Peyer's patch (tissue), 4 donors: ENCODE results near the gene ADGRD1. TPM values are rescaled to one million over a fixed set of nuclear protein-coding genes. Genes with fewer than 3 reads are reported as not detected.
A peak's percentile ranks its signal among the peaks of the same experiment; 100 is the strongest.

Experiments
- DNase-seq, 3 donors: peaks; one replicate each; pipeline ENCODE4 v3.0.0-alpha.2; 2017 to 2019
- H3K27ac ChIP-seq, 4 donors: fragments of 200-600 bp; sonication (generic); one replicate each; pipeline ENCODE4 v1.5.1; 2016 to 2019
- H3K27me3 ChIP-seq, 2 donors: fragments of 200-600 bp; sonication (generic); one replicate each; pipeline ENCODE4 v1.5.1; 2019
- H3K36me3 ChIP-seq, 3 donors: fragments of 200-600 bp; sonication (generic); one replicate each; pipeline ENCODE4 v1.5.1; 2016 to 2019
- H3K4me1 ChIP-seq, 4 donors: fragments of 200-600 bp; sonication (generic); one replicate each; pipeline ENCODE4 v1.5.1; 2016 to 2019
- H3K4me3 ChIP-seq, 4 donors: fragments of 200-600 bp; sonication (generic); 1 replicate in 3 of 4; 2 replicates in 1 of 4; pipeline ENCODE4 v1.5.1; 2016 to 2019; ENCODE audit warnings: mild to moderate bottlenecking in 1 of 4
- H3K9me3 ChIP-seq, 4 donors: fragments of 200-600 bp; sonication (generic); one replicate each; pipeline ENCODE4 v1.5.1; 2016 to 2019; ENCODE audit warnings: mild to moderate bottlenecking in 1 of 4
- CTCF ChIP-seq, 6 experiments: fragments of 450-650 bp in 4 of 6; fragments of 200-600 bp in 2 of 6; sonication (generic) in 1 of 6; IDR thresholded peaks; one replicate each; pipeline ENCODE4 v1.5.1; 2017 to 2019; ENCODE audit warnings: antibody characterized with exemption in 6 of 6, mild to moderate bottlenecking in 3 of 6, moderate library complexity in 1 of 6
- POLR2A ChIP-seq, 2 donors: fragments of 450-650 bp; IDR thresholded peaks; one replicate each; pipeline ENCODE4 v1.5.1; 2017; ENCODE audit warnings: antibody characterized with exemption in 2 of 2, mild to moderate bottlenecking in 2 of 2, moderate library complexity in 2 of 2
- total RNA-seq, 4 donors: library from RNA; depleted of rRNA; stranded (reverse); fragments of >200 nt; gene quantifications; one replicate each; pipeline ENCODE4 v1.1.0, GENCODE V29; 2016

The ADGRD1 gene
- total RNA-seq, 4 donors from 2014 or later, result 7.0 to 42.9 (median 27.9) TPM

- Histone ChIP-seq H3K4me3 (no peak overlapping the region), H3K27me3 (no peaks in the 10 kb centered on the region), H3K36me3 (no peaks in the 10 kb centered on the region), H3K4me1 (no peaks in the 10 kb centered on the region), H3K9me3 (no peaks in the 10 kb centered on the region), H3K27ac (no peak overlapping the region)
- no peak for TF ChIP-seq POLR2A (IDR thresholded peaks at IDR 0.05)
- no peak for TF ChIP-seq CTCF (IDR thresholded peaks at IDR 0.05)
- DNase-seq, result no peak
These were observed 123.4 kb downstream of the ADGRD1 start for GRCh38 chr12:131076791-131077747.

GRCh38 chr12:131077931-131078391 is 124.3 kb downstream of the ADGRD1 start:
- Histone ChIP-seq H3K9me3 (no peaks in the 10 kb centered on the region), H3K27me3 (no peaks in the 10 kb centered on the region), H3K27ac (no peak overlapping the region), H3K4me1 (no peaks in the 10 kb centered on the region), H3K36me3 (no peaks in the 10 kb centered on the region), H3K4me3 (no peak overlapping the region)
- TF ChIP-seq CTCF (IDR thresholded peaks at IDR 0.05) (no peak), POLR2A (IDR thresholded peaks at IDR 0.05) (no peak)
- no peak for DNase-seq

GRCh38 chr12:131082290-131083194 is 128.8 kb downstream of the ADGRD1 start:
- Histone ChIP-seq H3K4me3 (no peak overlapping the region), H3K27me3 (no peaks in the 10 kb centered on the region), H3K9me3 (no peaks in the 10 kb centered on the region)

GRCh38 chr12:131084341-131085011 is 130.8 kb downstream of the ADGRD1 start:
- no peak overlapping the region for H3K27ac ChIP-seq
- no peaks in the 10 kb centered on the region for H3K36me3 ChIP-seq
- H3K4me1 ChIP-seq, result no peaks in the 10 kb centered on the region
- H3K27me3 ChIP-seq, result no peaks in the 10 kb centered on the region
- no peak overlapping the region for H3K4me3 ChIP-seq
- no peaks in the 10 kb centered on the region for H3K9me3 ChIP-seq
- DNase-seq, result peak in 1 of 3 donors; percentile 4
- TF ChIP-seq POLR2A (IDR thresholded peaks at IDR 0.05), result no peak
- TF ChIP-seq CTCF (IDR thresholded peaks at IDR 0.05), result no peak

More at GRCh38 chr12:131082290-131083194, 128.8 kb downstream of the ADGRD1 start:
- Histone ChIP-seq H3K27ac (no peak overlapping the region), H3K4me1 (no peaks in the 10 kb centered on the region), H3K36me3 (no peaks in the 10 kb centered on the region)
- DNase-seq, result no peak
- TF ChIP-seq POLR2A (IDR thresholded peaks at IDR 0.05) (no peak), CTCF (IDR thresholded peaks at IDR 0.05) (no peak)
